ENCODE results near the gene MACO1.
"Not testable (repeated sequence)": the region's sequence is repeated elsewhere in the genome, so short reads cannot be mapped to it uniquely, and the experiment has no call there.

Gene MACO1

DNA sequence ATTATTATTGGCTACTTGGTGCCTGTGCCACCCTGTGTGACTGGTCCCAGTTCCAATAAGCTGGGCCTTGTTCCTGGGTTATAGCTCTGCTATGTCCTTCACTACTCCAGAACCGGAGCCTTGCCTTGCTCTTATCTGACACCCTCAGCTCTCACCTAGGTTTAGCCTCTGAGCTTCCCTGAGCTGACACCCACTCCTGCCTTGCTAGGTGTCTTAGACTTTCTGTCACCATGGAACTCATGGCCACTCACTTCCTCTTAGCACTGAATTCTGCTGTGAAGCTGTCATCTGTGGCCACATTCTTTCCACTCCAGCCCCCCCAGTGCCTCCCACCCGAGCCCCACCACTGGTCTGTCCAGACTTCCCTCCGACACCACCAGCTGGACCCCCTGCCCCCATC, 41.0 kb upstream of the MACO1 start:
- H3K27me3 ChIP-seq (ENCODE audit: low read length); H3K4me2 ChIP-seq (ENCODE audit: low read depth, low read length, poor library complexity, severe bottlenecking); H3K36me3 ChIP-seq (ENCODE audit: low read length); H3K79me2 ChIP-seq (ENCODE audit: insufficient read depth, low read length); H3K9me2 ChIP-seq (replicated peaks; ENCODE audit: insufficient read depth, low read length); H2AFZ ChIP-seq (ENCODE audit: low read depth, low read length, severe bottlenecking); H3K9me3 ChIP-seq (ENCODE audit: insufficient read depth, low read length); H3K27ac ChIP-seq (ENCODE audit: low read depth, low read length); H4K20me1 ChIP-seq (ENCODE audit: low read depth, low read length); H3K9ac ChIP-seq (ENCODE audit: low read length); H3F3A ChIP-seq (ENCODE audit: insufficient read depth); H3K4me3 ChIP-seq (ENCODE audit: insufficient read depth, low read length, poor library complexity, severe bottlenecking): not testable (repeated sequence)

DNA sequence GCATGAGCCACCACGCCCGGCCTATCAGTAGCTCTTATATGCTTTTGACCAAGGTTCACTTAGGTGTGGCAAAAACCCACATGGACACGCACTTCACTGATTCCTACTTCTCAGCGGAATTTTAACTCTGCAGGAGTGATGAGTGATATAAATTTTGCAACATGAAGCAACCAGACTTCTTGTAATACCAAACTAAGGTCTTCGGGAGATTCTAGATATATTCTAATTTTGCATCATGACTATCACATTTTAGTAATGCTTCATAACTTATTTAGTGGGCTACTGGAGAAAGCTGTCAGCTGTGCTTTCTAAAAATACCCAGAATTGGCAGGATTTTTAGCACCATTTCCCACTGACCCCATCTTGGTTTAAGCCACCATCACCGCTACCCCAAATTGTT, 37.9 kb upstream of the MACO1 start:
- H3K27me3 ChIP-seq (ENCODE audit: low read length) = no peaks in the 10 kb centered on the region
- H3K9ac ChIP-seq (ENCODE audit: low read length) = no peak overlapping the region
- no peaks in the 10 kb centered on the region for H3F3A ChIP-seq (ENCODE audit: insufficient read depth)
- no peaks in the 10 kb centered on the region for H3K79me2 ChIP-seq (ENCODE audit: insufficient read depth, low read length)
- H3K27ac ChIP-seq (ENCODE audit: low read depth, low read length) = no peak overlapping the region
- H3K9me3 ChIP-seq (ENCODE audit: insufficient read depth, low read length) = no peaks in the 10 kb centered on the region
- no peak overlapping the region for H3K4me3 ChIP-seq (ENCODE audit: insufficient read depth, low read length, poor library complexity, severe bottlenecking)
- no peak overlapping the region for H3K4me2 ChIP-seq (ENCODE audit: low read depth, low read length, poor library complexity, severe bottlenecking)
- no peaks in the 10 kb centered on the region for H3K9me2 ChIP-seq (replicated peaks; ENCODE audit: insufficient read depth, low read length)
- no peak for TF ChIP-seq EZH2phosphoT487 (conservative IDR thresholded peaks at IDR 0.05; ENCODE audit: low read length)
- TF ChIP-seq, protein P1, sequence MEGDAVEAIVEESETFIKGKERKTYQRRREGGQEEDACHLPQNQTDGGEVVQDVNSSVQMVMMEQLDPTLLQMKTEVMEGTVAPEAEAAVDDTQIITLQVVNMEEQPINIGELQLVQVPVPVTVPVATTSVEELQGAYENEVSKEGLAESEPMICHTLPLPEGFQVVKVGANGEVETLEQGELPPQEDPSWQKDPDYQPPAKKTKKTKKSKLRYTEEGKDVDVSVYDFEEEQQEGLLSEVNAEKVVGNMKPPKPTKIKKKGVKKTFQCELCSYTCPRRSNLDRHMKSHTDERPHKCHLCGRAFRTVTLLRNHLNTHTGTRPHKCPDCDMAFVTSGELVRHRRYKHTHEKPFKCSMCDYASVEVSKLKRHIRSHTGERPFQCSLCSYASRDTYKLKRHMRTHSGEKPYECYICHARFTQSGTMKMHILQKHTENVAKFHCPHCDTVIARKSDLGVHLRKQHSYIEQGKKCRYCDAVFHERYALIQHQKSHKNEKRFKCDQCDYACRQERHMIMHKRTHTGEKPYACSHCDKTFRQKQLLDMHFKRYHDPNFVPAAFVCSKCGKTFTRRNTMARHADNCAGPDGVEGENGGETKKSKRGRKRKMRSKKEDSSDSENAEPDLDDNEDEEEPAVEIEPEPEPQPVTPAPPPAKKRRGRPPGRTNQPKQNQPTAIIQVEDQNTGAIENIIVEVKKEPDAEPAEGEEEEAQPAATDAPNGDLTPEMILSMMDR (IDR thresholded peaks at IDR 0.05; ENCODE audit: insufficient read depth, low read length, poor library complexity, severe bottlenecking) = no peak
- no peaks in the 10 kb centered on the region for H4K20me1 ChIP-seq (ENCODE audit: low read depth, low read length)
- H2AFZ ChIP-seq (ENCODE audit: low read depth, low read length, severe bottlenecking) = no peak overlapping the region
- no peaks in the 10 kb centered on the region for H3K36me3 ChIP-seq (ENCODE audit: low read length)

DNA sequence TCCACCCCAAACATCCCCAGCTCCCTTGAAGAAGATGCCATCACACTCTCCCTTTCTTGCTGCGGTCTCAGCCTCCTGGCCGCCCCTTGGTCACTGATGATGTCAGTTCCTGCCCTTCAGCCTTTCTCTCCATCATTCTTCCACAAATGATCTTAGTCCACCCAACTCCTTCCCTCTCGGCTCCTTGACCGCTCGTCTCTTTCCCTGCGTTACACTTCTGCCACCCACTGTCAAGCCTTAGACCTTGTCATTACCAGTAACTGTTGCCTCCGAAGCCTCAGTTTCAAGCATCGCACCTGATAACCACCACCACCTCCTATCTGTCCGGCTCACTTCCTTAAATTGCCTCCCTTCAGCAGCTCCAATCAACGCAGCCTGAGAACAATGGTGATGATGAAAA, 33.1 kb upstream of the MACO1 start:
- H3K9ac ChIP-seq (ENCODE audit: low read length); H2AFZ ChIP-seq (ENCODE audit: low read depth, low read length, severe bottlenecking); H3K36me3 ChIP-seq (ENCODE audit: low read length); H3K9me2 ChIP-seq (replicated peaks; ENCODE audit: insufficient read depth, low read length); H3K27ac ChIP-seq (ENCODE audit: low read depth, low read length); H3F3A ChIP-seq (ENCODE audit: insufficient read depth); H3K4me2 ChIP-seq (ENCODE audit: low read depth, low read length, poor library complexity, severe bottlenecking); H3K79me2 ChIP-seq (ENCODE audit: insufficient read depth, low read length); H3K9me3 ChIP-seq (ENCODE audit: insufficient read depth, low read length); H4K20me1 ChIP-seq (ENCODE audit: low read depth, low read length); H3K27me3 ChIP-seq (ENCODE audit: low read length); H3K4me3 ChIP-seq (ENCODE audit: insufficient read depth, low read length, poor library complexity, severe bottlenecking): not testable (repeated sequence)

DNA sequence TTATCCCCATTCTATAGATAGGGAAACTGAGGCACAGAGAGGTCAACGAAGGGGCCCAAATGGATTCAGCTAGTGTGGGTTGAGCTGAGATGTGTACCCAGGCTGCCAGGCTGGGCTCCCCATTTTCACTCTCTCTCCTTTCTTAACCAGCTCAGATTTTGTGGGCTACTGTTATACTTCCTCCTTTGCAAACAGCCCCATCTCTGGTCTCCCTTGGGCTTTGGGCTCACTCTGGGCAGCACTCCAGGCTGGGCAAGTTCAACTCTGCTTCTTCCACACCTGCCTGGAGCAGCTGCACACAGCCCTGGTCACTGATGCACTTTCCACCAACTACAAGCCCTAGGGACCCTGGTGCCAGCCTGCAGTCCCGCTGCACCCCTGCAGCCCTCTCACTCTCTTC, 32.6 kb upstream of the MACO1 start:
- H3K9me3 ChIP-seq (ENCODE audit: insufficient read depth, low read length); H3K36me3 ChIP-seq (ENCODE audit: low read length); H4K20me1 ChIP-seq (ENCODE audit: low read depth, low read length); H3K9ac ChIP-seq (ENCODE audit: low read length); H2AFZ ChIP-seq (ENCODE audit: low read depth, low read length, severe bottlenecking); H3K79me2 ChIP-seq (ENCODE audit: insufficient read depth, low read length); H3K27me3 ChIP-seq (ENCODE audit: low read length); H3K4me3 ChIP-seq (ENCODE audit: insufficient read depth, low read length, poor library complexity, severe bottlenecking); H3F3A ChIP-seq (ENCODE audit: insufficient read depth); H3K27ac ChIP-seq (ENCODE audit: low read depth, low read length); H3K9me2 ChIP-seq (replicated peaks; ENCODE audit: insufficient read depth, low read length); H3K4me2 ChIP-seq (ENCODE audit: low read depth, low read length, poor library complexity, severe bottlenecking): not testable (repeated sequence)

DNA sequence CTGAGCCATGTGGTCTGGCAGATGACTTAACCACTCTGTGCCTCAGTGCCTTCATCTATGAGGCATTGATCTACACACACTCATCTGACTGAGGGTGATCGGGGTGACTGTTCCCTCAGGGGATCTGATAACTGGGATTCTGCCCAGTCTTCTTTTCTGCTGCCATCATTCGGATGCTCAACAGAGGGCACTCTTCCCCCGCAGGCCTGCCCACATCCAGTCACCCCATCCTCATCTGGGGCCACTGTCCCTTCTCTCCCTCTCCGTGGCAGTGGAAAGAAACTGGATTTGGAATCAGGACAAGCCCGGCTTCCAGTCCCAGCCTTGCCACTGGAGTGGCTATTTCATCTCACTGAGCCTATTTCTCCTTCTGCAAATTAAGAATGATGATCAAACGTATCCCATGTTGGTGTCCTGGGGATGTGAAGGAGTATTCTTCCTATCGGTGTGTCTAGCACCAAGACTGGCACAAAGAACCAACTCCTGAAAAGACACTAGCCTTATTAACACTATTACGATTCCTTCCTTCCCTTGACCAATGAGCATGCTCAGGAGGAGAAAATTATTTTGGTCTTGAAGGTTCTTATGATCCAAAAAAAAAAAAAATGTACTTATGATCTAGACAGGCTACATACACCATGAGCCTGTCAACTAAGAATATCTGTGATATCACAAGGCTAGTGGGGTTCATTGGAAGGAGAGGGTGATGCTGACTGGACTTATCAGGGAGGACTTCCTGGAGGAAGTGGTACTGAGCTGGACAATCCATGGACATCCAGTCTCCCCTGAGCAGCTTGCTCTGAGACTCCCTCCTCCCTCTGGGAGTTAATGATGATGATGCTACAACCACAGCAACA, 27.5 kb upstream of the MACO1 start:
- H3K79me2 ChIP-seq (ENCODE audit: insufficient read depth, low read length); H3K27ac ChIP-seq (ENCODE audit: low read depth, low read length); H3K4me2 ChIP-seq (ENCODE audit: low read depth, low read length, poor library complexity, severe bottlenecking); H3K9me2 ChIP-seq (replicated peaks; ENCODE audit: insufficient read depth, low read length); H3K4me3 ChIP-seq (ENCODE audit: insufficient read depth, low read length, poor library complexity, severe bottlenecking); H3F3A ChIP-seq (ENCODE audit: insufficient read depth); H3K27me3 ChIP-seq (ENCODE audit: low read length); H3K36me3 ChIP-seq (ENCODE audit: low read length); H3K9me3 ChIP-seq (ENCODE audit: insufficient read depth, low read length); H4K20me1 ChIP-seq (ENCODE audit: low read depth, low read length); H3K9ac ChIP-seq (ENCODE audit: low read length); H2AFZ ChIP-seq (ENCODE audit: low read depth, low read length, severe bottlenecking): not testable (repeated sequence)

DNA sequence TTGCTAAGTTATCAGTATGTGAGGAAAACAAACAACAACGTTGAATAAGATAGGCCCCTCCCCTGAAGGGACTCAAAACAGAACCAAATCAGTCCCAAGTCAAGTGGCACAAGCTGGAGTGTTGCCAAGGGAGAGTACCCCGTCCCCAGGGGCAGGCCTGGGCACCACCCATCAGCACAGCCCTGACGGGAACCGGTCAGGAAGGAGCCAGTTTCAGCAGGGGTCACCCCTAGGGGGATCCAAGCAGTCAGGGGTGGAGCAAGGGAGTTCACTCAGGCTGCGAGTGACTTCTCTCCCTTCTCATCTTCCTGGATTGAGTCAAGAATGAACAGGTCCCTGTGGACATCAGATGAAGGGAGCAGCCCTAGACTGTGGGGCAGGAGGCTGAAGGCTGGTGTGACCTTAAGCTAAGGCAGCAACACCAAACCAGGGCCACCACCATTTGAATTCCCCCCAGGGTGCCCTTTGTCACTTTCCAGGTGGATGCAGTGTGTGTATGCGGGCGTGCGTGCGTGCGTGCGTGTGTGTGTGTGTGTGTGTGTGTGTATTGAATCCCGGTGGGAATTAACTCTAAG, 24.9 kb upstream of the MACO1 start:
- not testable (repeated sequence) for H3K9me3 ChIP-seq (ENCODE audit: insufficient read depth, low read length); H3K27ac ChIP-seq (ENCODE audit: low read depth, low read length); H3K36me3 ChIP-seq (ENCODE audit: low read length); H3F3A ChIP-seq (ENCODE audit: insufficient read depth); H3K9me2 ChIP-seq (replicated peaks; ENCODE audit: insufficient read depth, low read length); H3K9ac ChIP-seq (ENCODE audit: low read length); H4K20me1 ChIP-seq (ENCODE audit: low read depth, low read length); H3K4me3 ChIP-seq (ENCODE audit: insufficient read depth, low read length, poor library complexity, severe bottlenecking); H3K79me2 ChIP-seq (ENCODE audit: insufficient read depth, low read length); H2AFZ ChIP-seq (ENCODE audit: low read depth, low read length, severe bottlenecking); H3K4me2 ChIP-seq (ENCODE audit: low read depth, low read length, poor library complexity, severe bottlenecking); H3K27me3 ChIP-seq (ENCODE audit: low read length)

DNA sequence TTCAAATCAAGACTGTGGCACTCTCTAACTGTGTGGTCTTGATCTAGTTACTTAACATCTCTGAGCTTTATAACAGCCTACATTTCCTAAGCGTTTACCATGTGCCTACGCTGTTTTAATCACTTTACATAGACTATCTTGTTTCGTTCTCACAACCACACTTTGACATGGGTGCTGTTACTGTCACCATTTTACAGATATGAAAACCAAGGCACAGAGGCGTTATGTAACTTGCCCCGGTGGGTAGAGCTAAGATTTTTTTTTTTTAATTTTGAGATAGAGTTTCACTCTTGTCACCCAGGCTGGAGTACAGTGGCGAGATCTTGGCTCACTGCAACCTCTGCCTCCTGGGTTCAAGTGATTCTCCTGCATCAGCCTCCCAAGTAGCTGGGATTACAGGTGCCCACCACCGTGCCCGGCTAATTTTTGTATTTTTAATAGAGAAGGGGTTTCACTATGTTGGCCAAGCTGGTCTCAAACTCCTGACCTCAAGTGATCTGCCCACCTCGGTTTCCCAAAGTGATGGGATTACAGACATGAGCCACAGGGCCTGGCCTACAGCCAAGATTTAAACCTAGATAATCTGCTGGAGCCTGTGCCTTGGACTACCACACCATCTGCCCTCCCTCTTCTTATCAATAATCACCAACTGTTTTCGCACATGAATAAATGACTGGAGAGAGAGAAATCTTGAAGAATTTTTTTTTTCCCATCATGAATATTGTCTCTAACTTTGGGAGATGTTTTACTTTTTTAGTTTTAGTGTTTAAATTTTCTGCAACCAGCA, 20.9 kb upstream of the MACO1 start:
- H3K9me3 ChIP-seq (ENCODE audit: insufficient read depth, low read length); H3K4me2 ChIP-seq (ENCODE audit: low read depth, low read length, poor library complexity, severe bottlenecking); H4K20me1 ChIP-seq (ENCODE audit: low read depth, low read length); H3K79me2 ChIP-seq (ENCODE audit: insufficient read depth, low read length); H3K9ac ChIP-seq (ENCODE audit: low read length); H3K36me3 ChIP-seq (ENCODE audit: low read length); H3K4me3 ChIP-seq (ENCODE audit: insufficient read depth, low read length, poor library complexity, severe bottlenecking); H3F3A ChIP-seq (ENCODE audit: insufficient read depth); H2AFZ ChIP-seq (ENCODE audit: low read depth, low read length, severe bottlenecking); H3K27ac ChIP-seq (ENCODE audit: low read depth, low read length); H3K27me3 ChIP-seq (ENCODE audit: low read length); H3K9me2 ChIP-seq (replicated peaks; ENCODE audit: insufficient read depth, low read length): not testable (repeated sequence)

All from SU-DHL-6 (cell line).